ENCODE results near the gene CMPK1. TPM values are rescaled to one million over a fixed set of nuclear protein-coding genes. Genes with fewer than 3 reads are reported as not detected.

The CMPK1 gene
- total RNA-seq, 1 experiment from 2014 or later = 77.4 TPM

GRCh38 chr1:47409311-47410067 lies 75.9 kb downstream of the CMPK1 start:
- Mint-ChIP-seq H3K4me3 (ENCODE audit: unreplicated experiment) (no peak overlapping the region), H3K27me3 (ENCODE audit: insufficient read depth, unreplicated experiment) (no peaks in the 10 kb centered on the region), H3K9me3 (ENCODE audit: unreplicated experiment) (no peaks in the 10 kb centered on the region), H3K27ac (ENCODE audit: unreplicated experiment) (peak overlapping the region; percentile 16), H3K4me1 (ENCODE audit: low read depth, unreplicated experiment) (peaks cover 7% of the 10 kb centered on the region), H3K36me3 (ENCODE audit: insufficient read depth, unreplicated experiment) (no peaks in the 10 kb centered on the region)
- intact Hi-C loops (cut with micrococcal nuclease; ENCODE audit: unreplicated experiment) = no loop called here
- Histone ChIP-seq H3K9me3 (no peaks in the 10 kb centered on the region), H3K4me3 (ENCODE audit: low read depth, low read length) (no peak overlapping the region), H3K4me1 (peaks cover 5% of the 10 kb centered on the region; the same call in 1 of the 2 replicates), H3K36me3 (ENCODE audit: control insufficient read depth, insufficient read depth, low read length) (no peaks in the 10 kb centered on the region), H3K27me3 (replicated peaks; ENCODE audit: control insufficient read depth, insufficient read depth, low read length) (no peaks in the 10 kb centered on the region)
- POLR2A ChIA-PET = no interaction called here
- TF ChIP-seq, protein P1, sequence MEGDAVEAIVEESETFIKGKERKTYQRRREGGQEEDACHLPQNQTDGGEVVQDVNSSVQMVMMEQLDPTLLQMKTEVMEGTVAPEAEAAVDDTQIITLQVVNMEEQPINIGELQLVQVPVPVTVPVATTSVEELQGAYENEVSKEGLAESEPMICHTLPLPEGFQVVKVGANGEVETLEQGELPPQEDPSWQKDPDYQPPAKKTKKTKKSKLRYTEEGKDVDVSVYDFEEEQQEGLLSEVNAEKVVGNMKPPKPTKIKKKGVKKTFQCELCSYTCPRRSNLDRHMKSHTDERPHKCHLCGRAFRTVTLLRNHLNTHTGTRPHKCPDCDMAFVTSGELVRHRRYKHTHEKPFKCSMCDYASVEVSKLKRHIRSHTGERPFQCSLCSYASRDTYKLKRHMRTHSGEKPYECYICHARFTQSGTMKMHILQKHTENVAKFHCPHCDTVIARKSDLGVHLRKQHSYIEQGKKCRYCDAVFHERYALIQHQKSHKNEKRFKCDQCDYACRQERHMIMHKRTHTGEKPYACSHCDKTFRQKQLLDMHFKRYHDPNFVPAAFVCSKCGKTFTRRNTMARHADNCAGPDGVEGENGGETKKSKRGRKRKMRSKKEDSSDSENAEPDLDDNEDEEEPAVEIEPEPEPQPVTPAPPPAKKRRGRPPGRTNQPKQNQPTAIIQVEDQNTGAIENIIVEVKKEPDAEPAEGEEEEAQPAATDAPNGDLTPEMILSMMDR (IDR thresholded peaks at IDR 0.05; ENCODE audit: insufficient read depth in 1 of 2, low read depth in 1 of 2, low read length in 1 of 2, severe bottlenecking in 1 of 2, unreplicated experiment in 1 of 2) = no peak
- CTCF ChIA-PET = interaction anchor here (0.7 kb wide), 1 partner anchor 9 kb away, joined by 3 read pairs; no protein-coding TSS in a partner anchor
- peak; percentile 21 to 66 for DNase-seq
- no TSS peak for BruUV-seq (replicated peaks)

GRCh38 chr1:47410068-47410455 lies 76.5 kb downstream of the CMPK1 start:
- H3K27ac Mint-ChIP-seq (ENCODE audit: unreplicated experiment) = peak overlapping the region; percentile 16

GRCh38 chr1:47411436-47411835 lies 77.8 kb downstream of the CMPK1 start:
- Histone ChIP-seq H3K4me1 (peaks cover 5% of the 10 kb centered on the region; the same call in 1 of the 2 replicates), H3K4me3 (ENCODE audit: low read depth, low read length) (no peak overlapping the region), H3K27me3 (replicated peaks; ENCODE audit: control insufficient read depth, insufficient read depth, low read length) (no peaks in the 10 kb centered on the region), H3K9me3 (no peaks in the 10 kb centered on the region), H3K36me3 (ENCODE audit: control insufficient read depth, insufficient read depth, low read length) (no peaks in the 10 kb centered on the region)
- Mint-ChIP-seq H3K9me3 (ENCODE audit: unreplicated experiment) (no peaks in the 10 kb centered on the region), H3K27ac (ENCODE audit: unreplicated experiment) (no peak overlapping the region), H3K4me3 (ENCODE audit: unreplicated experiment) (no peak overlapping the region), H3K4me1 (ENCODE audit: low read depth, unreplicated experiment) (no peaks in the 10 kb centered on the region), H3K27me3 (ENCODE audit: insufficient read depth, unreplicated experiment) (no peaks in the 10 kb centered on the region), H3K36me3 (ENCODE audit: insufficient read depth, unreplicated experiment) (no peaks in the 10 kb centered on the region)
- POLR2A ChIA-PET = no interaction called here
- CTCF ChIA-PET = no interaction called here
- DNase-seq = no peak
- TF ChIP-seq, protein P1 (IDR thresholded peaks at IDR 0.05; ENCODE audit: insufficient read depth in 1 of 2, low read depth in 1 of 2, low read length in 1 of 2, severe bottlenecking in 1 of 2, unreplicated experiment in 1 of 2) = no peak
- no TSS peak for BruUV-seq (replicated peaks)
- intact Hi-C loops (cut with micrococcal nuclease; ENCODE audit: unreplicated experiment) = no loop called here

More at GRCh38 chr1:47410068-47410455, 76.5 kb downstream of the CMPK1 start:
- no peaks in the 10 kb centered on the region for H3K36me3 ChIP-seq (ENCODE audit: control insufficient read depth, insufficient read depth, low read length)
- peaks cover 5% of the 10 kb centered on the region; the same call in 1 of the 2 replicates for H3K4me1 ChIP-seq
- ChIA-PET POLR2A (no interaction called here), CTCF (no interaction called here)
- peaks cover 7% of the 10 kb centered on the region for H3K4me1 Mint-ChIP-seq (ENCODE audit: low read depth, unreplicated experiment)
- no peaks in the 10 kb centered on the region for H3K27me3 ChIP-seq (replicated peaks; ENCODE audit: control insufficient read depth, insufficient read depth, low read length)
- intact Hi-C loops (cut with micrococcal nuclease; ENCODE audit: unreplicated experiment) = no loop called here
- no peaks in the 10 kb centered on the region for H3K27me3 Mint-ChIP-seq (ENCODE audit: insufficient read depth, unreplicated experiment)
- H3K4me3 ChIP-seq (ENCODE audit: low read depth, low read length) = no peak overlapping the region
- H3K4me3 Mint-ChIP-seq (ENCODE audit: unreplicated experiment) = no peak overlapping the region
- H3K9me3 Mint-ChIP-seq (ENCODE audit: unreplicated experiment) = no peaks in the 10 kb centered on the region
- no peaks in the 10 kb centered on the region for H3K9me3 ChIP-seq
- no peak for DNase-seq
- TF ChIP-seq, protein P1 (IDR thresholded peaks at IDR 0.05; ENCODE audit: insufficient read depth in 1 of 2, low read depth in 1 of 2, low read length in 1 of 2, severe bottlenecking in 1 of 2, unreplicated experiment in 1 of 2) = no peak
- BruUV-seq (replicated peaks) = no TSS peak
- no peaks in the 10 kb centered on the region for H3K36me3 Mint-ChIP-seq (ENCODE audit: insufficient read depth, unreplicated experiment)

Measured in Caco-2 (cell line).